GM21360 (cell line): Measurements from ENCODE around the gene RIPOR1.
"Not testable (repeated sequence)": the region's sequence is repeated elsewhere in the genome, so short reads cannot be mapped to it uniquely, and the experiment has no call there.

ENCODE experiments used
- ATAC-seq: cut with Tn5 transposase; IDR thresholded peaks from one replicate; pipeline ENCODE4 v1.9.1; 2021; ENCODE audit warnings: mild to moderate bottlenecking, moderate library complexity; ENCODE audit not compliant: unreplicated experiment

Gene RIPOR1

DNA sequence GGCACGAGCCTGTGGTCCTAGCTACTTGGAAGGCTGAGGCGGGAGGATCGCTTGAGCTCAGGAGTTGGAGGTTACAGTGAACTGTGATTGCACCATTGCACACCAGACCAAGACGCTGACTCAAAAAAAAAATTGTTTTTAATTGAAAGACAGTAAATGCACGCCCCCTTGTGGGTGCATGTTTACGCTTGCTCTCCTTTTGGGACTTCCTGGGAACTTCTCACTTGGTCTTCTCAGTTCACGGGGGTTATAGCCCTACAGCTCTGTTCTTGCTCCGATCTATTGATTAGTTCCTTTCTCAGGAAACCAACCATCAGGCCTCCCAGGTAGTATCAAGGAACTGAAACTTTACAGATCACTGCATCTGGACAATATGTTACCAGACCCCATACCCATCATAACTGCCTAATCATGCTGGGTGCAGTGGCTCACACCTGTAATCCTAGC, 14.2 kb upstream of the RIPOR1 start:
- ATAC-seq, result no peak

GRCh38 chr16:67516296-67517154, 12.1 kb upstream of the RIPOR1 start:
- ATAC-seq, result no peak

DNA sequence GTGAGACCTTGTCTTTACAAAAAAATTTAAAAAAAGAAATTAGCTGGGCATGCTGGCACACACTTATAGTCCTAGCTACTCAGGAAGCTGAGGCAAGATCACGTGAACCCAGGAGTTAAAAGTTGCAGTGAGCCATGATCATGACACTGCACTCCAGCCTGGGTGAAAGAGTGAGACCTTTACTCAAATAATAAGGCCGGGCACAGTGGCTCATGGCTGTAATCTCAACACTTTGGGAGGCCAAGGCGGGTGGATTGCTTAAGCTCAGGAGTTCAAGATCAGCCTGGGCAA, 11.5 kb upstream of the RIPOR1 start:
- no peak for ATAC-seq

DNA sequence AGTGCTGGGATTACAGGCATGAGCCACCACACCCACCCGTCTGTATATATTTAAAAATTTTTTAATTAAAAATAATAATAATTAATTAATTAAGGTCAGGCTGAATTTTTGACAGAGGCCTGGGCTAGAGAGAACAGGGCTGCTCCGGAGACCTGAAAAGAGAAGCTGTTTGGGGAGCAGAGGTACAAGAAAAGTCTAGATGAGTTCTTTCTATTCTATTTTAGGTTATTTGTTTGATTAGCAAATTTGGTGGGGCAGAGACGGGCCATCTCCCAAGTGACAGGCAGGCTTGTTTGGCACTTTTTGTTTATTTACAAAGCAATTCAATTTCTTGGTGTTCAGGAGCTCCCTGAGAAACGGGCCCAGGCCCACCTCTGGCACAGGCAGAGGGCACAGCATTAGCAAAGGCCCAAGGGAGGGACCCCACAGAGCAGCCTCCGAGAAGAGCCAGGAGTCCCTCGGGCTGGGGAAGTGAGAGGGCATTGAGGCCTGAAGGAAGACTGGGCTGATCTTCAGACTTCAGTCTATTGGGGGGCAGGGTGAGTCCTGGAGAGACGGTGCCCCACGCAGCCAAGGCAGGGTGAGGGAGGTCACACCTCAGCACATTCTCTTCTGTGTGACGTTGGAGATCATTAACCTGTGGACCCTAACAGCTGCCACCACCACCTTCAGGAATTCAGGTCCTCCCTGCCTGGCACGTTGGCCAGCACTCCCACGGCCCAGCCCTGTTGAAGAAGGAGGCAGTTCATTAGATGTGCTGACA, 10.8 kb upstream of the RIPOR1 start:
- peak; percentile 39 for ATAC-seq

GRCh38 chr16:67518676-67519075, 10.0 kb upstream of the RIPOR1 start:
- ATAC-seq, result no peak

- no peak for ATAC-seq
These were observed 9.4 kb upstream of the RIPOR1 start for GRCh38 chr16:67519242-67519641.

DNA sequence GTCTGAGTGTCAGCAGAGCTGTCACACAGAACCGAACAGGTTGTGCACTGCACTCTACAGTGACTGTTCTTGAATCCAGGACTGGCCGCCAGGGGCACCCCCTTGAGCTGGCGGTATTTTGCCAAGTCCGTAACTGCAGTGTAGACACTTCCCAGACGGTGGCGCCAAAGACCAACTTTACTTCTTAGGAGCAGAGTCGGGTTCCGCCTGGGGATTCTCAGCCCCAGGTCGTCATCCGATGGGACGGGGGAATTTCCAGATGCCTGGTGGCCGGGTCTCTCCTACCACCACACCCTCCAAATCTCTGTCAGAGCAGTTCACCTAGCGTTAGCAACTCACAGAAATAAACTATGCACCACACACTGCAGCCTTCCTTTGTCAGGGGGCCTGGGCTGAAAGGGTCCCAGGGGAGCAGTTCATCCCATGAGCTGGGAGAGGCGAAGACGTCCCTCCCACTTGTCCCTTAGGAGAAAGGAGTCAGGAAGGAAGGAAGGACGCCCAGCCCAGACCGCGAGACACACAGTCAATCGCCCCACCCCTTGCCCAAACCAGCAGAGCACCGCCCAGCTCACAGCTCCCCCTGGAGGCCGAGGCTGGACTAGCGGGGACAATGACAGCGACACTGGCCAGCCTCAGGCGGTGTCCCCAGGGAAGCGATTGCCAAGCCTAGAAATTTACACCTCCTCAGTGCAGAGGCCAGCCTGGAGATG, 7.4 kb upstream of the RIPOR1 start:
- ATAC-seq, result peak; percentile 65

DNA sequence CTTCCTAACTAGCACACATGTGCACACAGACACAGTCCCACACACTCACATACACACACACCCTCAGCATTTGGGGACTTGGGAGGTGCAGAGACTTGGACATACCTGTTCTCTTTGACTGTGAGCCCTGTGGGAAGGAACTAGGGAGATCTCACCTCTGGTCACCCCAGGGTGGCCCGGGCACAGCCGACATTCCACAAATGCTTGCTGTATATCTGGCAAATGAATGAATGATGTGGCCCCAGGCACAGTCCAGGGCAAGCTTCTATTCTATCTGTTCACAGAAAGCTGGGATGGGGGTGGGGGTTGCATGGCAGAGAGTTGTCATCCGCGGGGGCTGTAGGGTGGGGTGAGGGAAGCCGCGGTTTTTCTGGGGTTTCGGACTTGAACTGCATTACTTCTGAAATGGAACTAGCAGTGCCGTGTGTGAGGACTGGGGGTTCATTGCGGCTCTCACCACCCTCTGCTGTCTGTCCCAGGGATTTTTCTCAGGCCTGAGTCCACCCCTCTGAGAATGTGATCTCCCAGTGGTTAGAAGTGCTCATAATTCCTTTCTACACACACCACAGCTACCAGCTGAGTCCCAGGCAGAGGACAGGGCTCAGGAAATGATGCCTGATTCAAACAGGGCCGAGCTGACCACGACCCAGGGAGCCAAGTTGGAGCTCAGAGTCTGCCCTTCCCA, 3.3 kb upstream of the RIPOR1 start:
- ATAC-seq, result no peak

- ATAC-seq, result no peak
These were observed 2.4 kb upstream of the RIPOR1 start for GRCh38 chr16:67526149-67526791.

DNA sequence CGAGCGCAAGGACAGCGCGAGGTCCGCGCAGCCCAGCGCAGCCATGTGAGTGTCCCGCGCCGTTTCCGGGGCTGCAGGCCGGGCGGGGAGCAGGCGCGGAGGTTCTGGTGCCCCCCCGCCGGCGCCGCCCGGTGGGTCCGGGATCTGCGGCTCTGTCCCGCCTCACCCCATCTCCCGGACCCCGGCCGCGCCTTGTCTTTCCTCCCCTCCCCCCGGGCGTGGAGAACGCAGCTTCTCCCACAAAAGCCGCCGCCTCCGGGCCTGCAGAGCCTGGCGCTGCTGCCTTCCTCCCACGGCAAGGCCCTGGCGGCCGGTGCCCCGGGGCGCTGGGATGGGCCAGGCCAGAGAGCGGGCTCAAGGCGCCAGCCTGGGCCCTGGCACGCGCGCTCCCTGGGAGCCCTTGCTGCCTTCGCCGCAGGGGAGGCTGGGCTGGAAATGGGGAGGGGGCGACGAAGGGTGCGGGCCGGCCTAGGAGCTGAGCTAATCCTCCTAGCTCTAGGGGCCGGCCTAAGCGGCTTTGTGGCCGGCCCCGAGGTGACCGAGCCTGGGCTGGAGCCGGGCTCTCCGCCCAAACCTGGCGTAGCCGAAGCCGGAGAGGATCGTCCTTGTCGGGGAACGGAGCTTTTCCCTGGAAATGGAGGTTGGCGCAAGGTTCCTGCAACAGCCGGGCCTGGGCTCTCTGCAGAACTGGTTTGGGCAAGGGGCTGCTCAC, 397 bp downstream of the RIPOR1 start:
- ATAC-seq, result no peak

DNA sequence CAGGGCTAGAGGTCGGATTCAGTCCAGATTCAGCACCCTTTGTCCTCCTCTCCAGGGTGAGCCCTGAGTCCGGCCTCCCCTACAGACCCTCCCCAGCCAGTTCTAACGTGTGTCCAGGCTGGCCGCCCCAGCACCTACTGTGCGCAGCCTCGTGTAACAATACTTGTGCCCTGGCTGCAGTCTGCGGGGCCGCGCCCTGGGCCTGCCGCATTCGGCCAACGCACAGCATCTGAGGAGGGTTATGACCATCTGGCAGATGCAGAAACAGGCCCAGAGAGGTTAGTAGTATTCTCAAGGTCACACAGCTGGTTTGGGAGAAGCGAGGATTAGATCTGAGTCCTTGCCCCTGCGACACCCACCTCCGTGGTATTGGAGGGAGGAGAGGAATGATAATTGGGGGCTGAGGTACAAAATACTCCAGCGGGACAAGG, 968 bp downstream of the RIPOR1 start:
- no peak for ATAC-seq

DNA sequence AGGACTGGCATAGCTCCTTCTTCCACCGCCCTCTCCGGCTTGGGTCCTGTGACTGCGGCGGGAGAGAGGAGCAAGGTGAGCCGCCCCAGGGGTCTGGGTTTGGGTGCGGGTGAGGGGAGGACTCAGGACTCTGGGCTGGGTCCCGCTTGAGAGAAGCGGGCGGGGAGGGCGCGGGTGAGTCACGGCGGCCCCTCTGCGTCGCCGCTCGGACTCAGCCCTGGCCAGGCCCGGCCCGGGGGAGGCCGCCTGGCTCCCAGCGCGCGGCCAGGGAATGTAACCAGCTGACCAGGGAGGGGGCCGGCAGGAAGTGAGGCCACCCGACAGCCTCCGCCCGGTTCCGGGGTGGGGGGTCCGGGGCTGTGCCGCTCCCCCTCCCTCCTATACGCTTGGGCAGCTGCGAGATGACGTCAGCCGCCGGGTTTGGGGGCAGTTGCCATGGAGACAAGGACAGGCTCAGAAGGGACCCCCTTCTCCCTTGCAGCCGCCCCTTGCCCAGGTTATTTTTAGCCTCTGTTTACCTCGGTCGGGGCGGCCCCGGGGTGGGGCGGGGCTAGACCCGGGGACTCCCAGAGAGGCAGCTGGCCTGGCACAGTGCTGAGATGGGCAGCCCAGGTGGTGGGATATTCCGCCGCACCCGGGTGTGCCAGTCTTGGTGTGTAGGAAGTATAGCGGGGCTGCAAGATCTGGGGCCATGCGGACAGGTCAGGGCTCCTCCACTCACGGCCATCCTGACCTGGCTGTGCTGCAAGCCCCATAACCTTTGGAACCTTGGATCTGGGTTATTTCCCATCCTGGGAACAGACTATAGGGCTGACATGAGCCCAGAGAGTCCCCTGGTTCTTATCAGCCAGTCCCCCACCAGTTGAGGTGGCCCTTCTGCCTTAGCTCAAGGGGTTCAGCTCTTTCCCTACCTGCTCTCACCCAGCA, 1.6 kb downstream of the RIPOR1 start:
- no peak for ATAC-seq

- no peak for ATAC-seq
These were observed 2.6 kb downstream of the RIPOR1 start for GRCh38 chr16:67531247-67531646.

- no peak for ATAC-seq
These were observed 4.5 kb downstream of the RIPOR1 start for GRCh38 chr16:67533024-67533560.

- ATAC-seq, result not testable (repeated sequence)
These were observed 5.4 kb downstream of the RIPOR1 start for GRCh38 chr16:67533987-67534386.

GRCh38 chr16:67534431-67534830, 5.8 kb downstream of the RIPOR1 start:
- no peak for ATAC-seq

GRCh38 chr16:67535201-67535600, 6.6 kb downstream of the RIPOR1 start:
- no peak for ATAC-seq

GRCh38 chr16:67537270-67537635, 8.6 kb downstream of the RIPOR1 start:
- no peak for ATAC-seq
